ACHN (cell line): Measurements from ENCODE around the gene STX19.

Source experiments
- DNase-seq: peaks from one replicate; pipeline ENCODE4 v3.0.0-alpha.2; 2015
- in situ Hi-C: cut with HindIII; loops from 2 replicates; pipeline ENCODE4 v1.10.0; 2017; ENCODE audit warnings: low sequenced_read_pairs, low pct_ligation_motif_present, low pct_unique_long_range_greater_than_20kb

Gene STX19

GRCh38 chr3:94028093-94028837 is at the start of gene STX19:
STX19 (minus strand) TSS chr3:94028597; CDS start chr3:94015269, 13,328 bp downstream.
- no peak for DNase-seq
- in situ Hi-C loops = no loop called here

GRCh38 chr3:94076055-94076454 is 47.7 kb upstream of the STX19 start:
- in situ Hi-C loops = no loop called here
- no peak for DNase-seq

DNA sequence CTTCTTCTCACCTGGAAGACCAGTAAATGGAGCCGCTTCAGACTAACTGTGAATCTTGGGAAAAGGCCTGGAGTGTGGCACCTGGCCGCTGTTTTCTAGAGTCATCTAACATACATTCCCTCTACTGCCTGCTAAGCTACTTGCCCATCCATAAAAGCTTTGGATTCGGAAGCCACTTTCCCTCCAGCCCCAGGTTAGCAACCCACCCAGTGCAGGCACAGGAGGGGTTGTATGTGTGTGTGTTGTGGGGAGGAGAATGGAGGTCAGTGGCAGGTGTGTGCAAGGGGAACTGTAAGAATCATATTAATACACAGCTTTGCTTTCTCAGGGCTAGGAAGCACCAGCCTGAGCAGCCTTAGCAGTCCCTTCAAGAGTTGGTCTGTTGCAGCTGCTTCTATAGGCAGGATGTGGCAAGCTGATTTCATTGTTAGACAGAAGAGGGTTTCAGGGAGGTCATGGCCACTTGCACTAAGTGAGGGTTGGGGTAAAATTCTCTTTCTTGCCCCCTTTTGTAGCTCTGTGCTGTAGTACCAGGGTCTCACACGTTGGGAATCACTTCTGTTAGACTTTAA is 43.4 kb upstream of the STX19 start:
- in situ Hi-C loops = no loop called here
- no peak for DNase-seq

- DNase-seq = no peak
- in situ Hi-C loops = no loop called here
These were observed 42.0 kb upstream of the STX19 start for GRCh38 chr3:94070341-94070911.

DNA sequence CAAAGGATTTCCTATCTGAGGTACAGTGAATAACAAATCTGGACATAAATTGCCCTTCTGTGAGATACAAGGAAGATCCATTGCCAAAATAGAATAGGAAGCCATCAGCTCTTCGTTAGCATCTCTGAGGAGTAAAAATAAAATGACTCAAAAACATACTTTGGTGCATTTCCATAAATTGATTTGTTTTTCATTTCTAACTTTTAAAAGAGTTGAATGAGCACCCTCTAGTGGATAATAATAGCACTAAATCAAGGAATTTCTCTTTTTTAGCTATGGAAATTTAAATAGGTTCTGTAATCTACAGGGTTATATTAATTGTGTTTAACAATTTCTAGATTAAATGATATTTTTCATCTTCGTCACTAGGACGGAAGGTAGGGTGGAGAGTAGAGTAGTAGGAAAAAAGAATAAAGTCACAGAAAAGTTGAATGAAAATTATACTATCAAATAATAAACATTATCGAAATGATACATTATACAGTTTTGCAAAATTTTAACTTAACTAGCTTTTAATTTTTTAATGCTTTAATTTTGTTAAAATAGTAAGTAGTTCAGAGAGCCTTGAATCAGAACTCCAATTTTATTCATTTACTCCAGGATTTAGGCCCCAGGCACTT is 40.9 kb upstream of the STX19 start:
- peak; percentile 38 for DNase-seq
- in situ Hi-C loops = no loop called here

DNA sequence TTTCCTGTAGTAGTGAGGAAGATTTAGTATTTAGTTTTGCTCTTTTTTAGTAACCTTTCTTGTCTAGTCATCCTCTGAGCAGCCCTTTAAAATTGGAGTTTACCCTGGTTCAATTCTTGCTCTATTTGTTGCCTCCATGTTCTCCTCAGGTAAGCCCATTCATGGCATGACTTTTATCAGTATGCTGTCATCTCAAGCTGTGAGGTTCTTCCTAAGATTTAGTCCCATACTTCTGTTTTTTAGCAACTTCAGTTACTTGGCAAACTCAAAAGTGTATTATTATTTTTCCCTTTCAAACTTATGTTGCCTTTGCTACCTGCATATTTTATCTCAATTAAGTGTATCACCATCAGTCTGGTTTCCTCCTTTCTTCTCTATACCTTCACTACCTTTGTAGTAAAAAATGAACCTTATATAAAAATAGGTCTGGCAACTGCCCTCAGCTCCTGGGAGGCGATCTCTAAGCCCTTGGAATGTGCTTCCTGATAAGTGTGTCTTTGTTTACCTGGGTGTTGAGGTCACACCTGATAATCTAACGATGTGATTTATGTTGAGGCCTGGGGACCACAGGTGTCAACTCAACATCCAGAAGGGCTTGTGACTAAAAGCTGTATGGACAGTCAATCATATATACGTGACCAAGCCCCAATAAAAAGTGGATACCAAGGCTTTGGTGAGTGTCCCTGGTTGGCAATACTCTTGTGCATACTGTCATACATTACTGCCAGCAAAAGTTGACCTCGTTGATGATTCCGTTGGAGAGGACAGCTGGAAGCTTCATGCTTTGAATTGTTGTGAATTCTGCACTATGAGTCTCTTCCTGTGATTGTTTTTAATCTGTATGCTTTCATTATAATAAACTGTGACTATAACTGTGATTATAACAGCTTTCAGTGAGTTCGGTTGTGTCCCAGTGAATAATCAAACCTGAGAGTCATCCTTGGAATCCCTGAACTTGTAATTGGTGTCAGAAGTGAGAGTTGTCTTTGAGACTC is 38.4 kb upstream of the STX19 start:
- in situ Hi-C loops = no loop called here

DNA sequence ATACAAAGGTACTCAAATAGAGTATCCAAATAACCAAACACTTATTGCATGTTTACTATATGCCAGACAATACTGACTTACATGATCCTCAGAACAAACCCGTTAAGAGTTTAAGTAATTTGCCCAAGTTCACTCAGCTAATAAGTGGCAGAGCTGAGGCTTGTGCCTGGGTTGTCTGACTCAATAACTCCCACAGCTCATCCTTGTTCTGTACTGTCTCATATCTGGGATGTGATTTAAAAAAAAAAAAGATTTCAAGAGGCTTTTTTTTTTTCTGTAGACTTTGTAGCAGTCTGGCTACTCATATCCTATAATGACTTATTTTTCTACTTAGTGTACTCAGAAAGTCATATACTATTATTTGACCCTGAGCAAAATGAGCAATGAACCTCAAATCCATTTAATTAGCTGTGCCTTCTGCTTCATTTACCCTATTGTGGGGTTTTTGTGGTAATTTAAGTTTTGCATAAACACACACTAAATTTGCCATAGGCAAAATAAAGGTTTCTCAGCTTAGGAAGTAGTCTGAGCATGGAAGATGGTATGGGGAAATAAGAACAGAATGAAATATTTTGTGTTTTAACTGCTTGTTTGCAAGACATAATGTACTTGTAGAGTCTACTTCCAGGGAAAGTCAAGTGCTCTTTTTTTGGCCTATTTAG is 37.6 kb upstream of the STX19 start:
- in situ Hi-C loops = no loop called here
- no peak for DNase-seq

More for the DNA sequence above, 38.4 kb upstream of the STX19 start:
- no peak for DNase-seq

GRCh38 chr3:94065122-94065521 is 36.7 kb upstream of the STX19 start:
- in situ Hi-C loops = no loop called here
- DNase-seq = no peak

DNA sequence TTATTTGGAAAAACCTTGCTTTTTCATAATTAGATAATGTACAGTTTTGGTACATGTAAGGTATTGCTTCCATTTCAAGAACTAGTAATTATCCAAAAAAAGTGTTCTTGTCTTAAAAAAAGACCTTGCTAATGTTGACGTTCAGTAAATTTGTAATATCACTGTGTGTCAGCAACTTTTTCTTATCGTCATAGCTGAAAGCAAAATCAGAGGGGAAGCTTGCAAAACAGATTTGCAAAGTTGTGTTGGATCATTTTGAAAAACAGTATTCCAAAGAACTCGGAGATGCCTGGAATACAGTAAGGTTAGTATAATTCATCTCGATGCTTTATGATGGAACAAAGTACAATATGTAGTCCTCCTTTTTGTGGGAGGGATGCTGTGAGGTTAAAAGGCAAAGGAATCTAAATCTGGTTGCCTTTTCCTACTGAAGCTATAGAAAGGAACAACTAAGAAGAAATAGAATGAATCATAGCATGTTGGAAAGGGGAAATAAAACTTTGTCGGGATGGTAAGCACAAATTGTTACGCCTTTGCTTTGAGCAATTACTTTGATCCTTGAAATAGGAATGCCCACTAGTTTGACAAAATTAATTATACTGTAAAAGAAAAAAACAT is 36.0 kb upstream of the STX19 start:
- in situ Hi-C loops = no loop called here

GRCh38 chr3:94063496-94064119 is 35.2 kb upstream of the STX19 start:
- in situ Hi-C loops = no loop called here

More for the DNA sequence above, 36.0 kb upstream of the STX19 start:
- no peak for DNase-seq

GRCh38 chr3:94062513-94063404 is 34.4 kb upstream of the STX19 start, which contains the start of the genes DHFR2 and NSUN3:
DHFR2 (minus strand) TSS chr3:94062916; CDS start chr3:94061511, 1,405 bp downstream.
NSUN3 (plus strand) TSS chr3:94063061; CDS start chr3:94063127, 66 bp downstream.
- in situ Hi-C loops = no loop called here
- peak; percentile 98 for DNase-seq

More at GRCh38 chr3:94063496-94064119, 35.2 kb upstream of the STX19 start:
- peak; percentile 4 for DNase-seq

GRCh38 chr3:94061297-94061696 is 32.9 kb upstream of the STX19 start:
- in situ Hi-C loops = no loop called here
- DNase-seq = no peak

DNA sequence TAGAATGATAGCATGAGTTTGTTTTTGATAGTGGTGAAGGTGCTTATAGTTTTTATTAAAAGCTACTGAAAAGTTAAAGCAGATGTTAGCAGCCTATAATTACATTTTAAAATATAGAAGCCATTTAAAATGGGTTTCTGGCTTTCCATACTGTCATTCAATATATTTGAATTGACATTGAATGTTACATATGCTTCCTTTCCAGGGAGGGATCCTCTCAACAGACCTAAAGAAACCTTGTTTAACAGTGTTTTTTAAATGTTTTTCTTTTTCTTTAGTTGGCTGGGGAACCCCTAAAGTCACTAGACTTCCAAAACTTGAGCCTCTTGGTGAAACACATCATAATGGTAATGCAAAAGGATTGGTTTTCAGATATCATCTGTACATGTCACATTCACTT is 22.1 kb upstream of the STX19 start:
- in situ Hi-C loops = no loop called here
- DNase-seq = no peak

DNA sequence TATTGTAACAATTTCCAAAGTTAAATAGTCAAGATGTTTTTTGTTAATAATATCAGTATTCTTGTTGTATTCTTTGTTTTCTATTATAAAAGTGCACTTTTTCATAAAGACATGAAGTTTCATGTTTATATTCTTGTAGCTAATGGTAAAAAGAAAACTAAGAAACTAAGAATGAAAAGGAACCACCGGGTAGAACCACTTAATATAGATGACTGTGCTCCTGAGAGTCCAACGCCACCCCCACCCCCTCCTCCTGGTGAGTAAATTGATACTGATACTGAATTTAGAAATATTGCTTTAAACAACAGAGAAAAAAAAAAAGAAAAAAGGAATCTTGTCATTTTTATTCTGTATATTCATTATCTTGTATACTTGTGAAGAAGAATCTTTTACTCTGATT is 20.9 kb upstream of the STX19 start:
- in situ Hi-C loops = no loop called here
- DNase-seq = no peak

GRCh38 chr3:94046533-94046932 is 18.1 kb upstream of the STX19 start:
- in situ Hi-C loops = no loop called here
- no peak for DNase-seq
